Suprapubic skin (tissue), 4 donors: Measurements from ENCODE around the gene NOL11. TPM values are rescaled to one million over a fixed set of nuclear protein-coding genes. Genes with fewer than 3 reads are reported as not detected.
"Not testable (repeated sequence)": the region's sequence is repeated elsewhere in the genome, so short reads cannot be mapped to it uniquely, and the experiment has no call there.

Source experiments
- DNase-seq, 2 donors: peaks; one replicate each; pipeline ENCODE4 v3.0.0-alpha.2; 2019; ENCODE audit warnings: low spot score in 2 of 2
- H3K27ac ChIP-seq: fragments of 200-600 bp; sonication (generic); one replicate; pipeline ENCODE4 v1.5.1; 2019
- H3K27me3 ChIP-seq: fragments of 200-600 bp; sonication (generic); one replicate; pipeline ENCODE4 v1.5.1; 2019
- H3K36me3 ChIP-seq: fragments of 200-600 bp; sonication (generic); one replicate; pipeline ENCODE4 v1.5.1; 2019
- H3K4me1 ChIP-seq: fragments of 200-600 bp; sonication (generic); one replicate; pipeline ENCODE4 v1.5.1; 2019
- H3K4me3 ChIP-seq: fragments of 200-600 bp; sonication (generic); one replicate; pipeline ENCODE4 v1.5.1; 2019; ENCODE audit warnings: mild to moderate bottlenecking
- H3K9me3 ChIP-seq: fragments of 200-600 bp; sonication (generic); one replicate; pipeline ENCODE4 v1.5.1; 2019
- CTCF ChIP-seq, 2 donors: fragments of 200-600 bp in 1 of 2; fragments of 450-650 bp in 1 of 2; sonication (generic) in 1 of 2; IDR thresholded peaks; one replicate each; pipeline ENCODE4 v1.5.1; 2016 to 2019; ENCODE audit warnings: antibody characterized with exemption in 2 of 2, mild to moderate bottlenecking in 1 of 2, moderate library complexity in 1 of 2
- EP300 ChIP-seq: sonication (generic); formaldehyde crosslinking; IDR thresholded peaks from one replicate; pipeline ENCODE4 v1.6.1; 2017; ENCODE audit warnings: antibody characterized with exemption
- POLR2A ChIP-seq, 2 donors: fragments of 450-650 bp; IDR thresholded peaks; one replicate each; pipeline ENCODE4 v1.6.1; 2017; ENCODE audit warnings: antibody characterized with exemption in 2 of 2, mild to moderate bottlenecking in 2 of 2, moderate library complexity in 2 of 2
- POLR2AphosphoS5 ChIP-seq, 3 donors: sonication (generic); formaldehyde crosslinking; IDR thresholded peaks; one replicate each; pipeline ENCODE4 v1.6.1; 2017; ENCODE audit warnings: antibody characterized with exemption in 3 of 3
- WGBS: methylation state at CpG from one replicate; pipeline ENCODE4 v1.1.5; 2018; 5-methylcytosine and 5-hydroxymethylcytosine counted together
- total RNA-seq, 4 donors: library from RNA; depleted of rRNA; stranded (reverse); fragments of >200 nt; gene quantifications; one replicate each; pipeline ENCODE4 v1.1.0, GENCODE V29; 2016

The NOL11 gene
- total RNA-seq, 4 donors from 2014 or later, result 25.0 to 43.6 (median 29.6) TPM

- DNase-seq, result no peak
- 1% methylated on average over 5 of the region's 5 CpGs for WGBS
- peaks cover 19% of the 10 kb centered on the region for H3K36me3 ChIP-seq
Observed at GRCh38 chr17:67717192-67717623, 528 bp upstream of the NOL11 start.

GRCh38 chr17:67718325-67718941 is 697 bp downstream of the NOL11 start:
- Histone ChIP-seq H3K36me3 (peaks cover 25% of the 10 kb centered on the region), H3K4me1 (peaks cover 23% of the 10 kb centered on the region), H3K4me3 (peak overlapping the region; percentile 98), H3K27ac (peak overlapping the region; percentile 98), H3K27me3 (no peaks in the 10 kb centered on the region), H3K9me3 (no peaks in the 10 kb centered on the region)
- TF ChIP-seq EP300 (no peak), POLR2A (IDR thresholded peaks at IDR 0.05) (no peak), POLR2AphosphoS5 (IDR thresholded peaks at IDR 0.05) (no peak), CTCF (IDR thresholded peaks at IDR 0.05) (no peak)
- under 1% methylated on average over 14 of the region's 16 CpGs for WGBS
- no peak for DNase-seq

More at GRCh38 chr17:67717192-67717623, 528 bp upstream of the NOL11 start:
- Histone ChIP-seq H3K4me3 (peak overlapping the region; percentile 98), H3K4me1 (peaks cover 23% of the 10 kb centered on the region), H3K9me3 (no peaks in the 10 kb centered on the region), H3K27ac (peak overlapping the region; percentile 98), H3K27me3 (no peaks in the 10 kb centered on the region)
- no peak for TF ChIP-seq POLR2AphosphoS5 (IDR thresholded peaks at IDR 0.05)
- TF ChIP-seq POLR2A (IDR thresholded peaks at IDR 0.05), result no peak
- TF ChIP-seq CTCF (IDR thresholded peaks at IDR 0.05), result no peak
- no peak for TF ChIP-seq EP300

- WGBS, result 90% methylated on average over 4 of the region's 4 CpGs
- Histone ChIP-seq H3K27ac (no peak overlapping the region), H3K4me3 (no peak overlapping the region), H3K36me3 (peaks cover 90% of the 10 kb centered on the region), H3K4me1 (no peaks in the 10 kb centered on the region), H3K27me3 (no peaks in the 10 kb centered on the region), H3K9me3 (no peaks in the 10 kb centered on the region)
- no peak for TF ChIP-seq EP300
- TF ChIP-seq POLR2AphosphoS5 (IDR thresholded peaks at IDR 0.05), result no peak
- TF ChIP-seq CTCF (IDR thresholded peaks at IDR 0.05), result no peak
- no peak for TF ChIP-seq POLR2A (IDR thresholded peaks at IDR 0.05)
- no peak for DNase-seq
Observed at GRCh38 chr17:67725373-67725791, 7.6 kb downstream of the NOL11 start.

- TF ChIP-seq POLR2AphosphoS5 (IDR thresholded peaks at IDR 0.05), result no peak
- TF ChIP-seq CTCF (IDR thresholded peaks at IDR 0.05), result no peak
- TF ChIP-seq EP300, result no peak
- no peak for TF ChIP-seq POLR2A (IDR thresholded peaks at IDR 0.05)
- H3K4me3 ChIP-seq, result no peak overlapping the region
- DNase-seq, result no peak
- peaks cover 90% of the 10 kb centered on the region for H3K36me3 ChIP-seq
- H3K4me1 ChIP-seq, result no peaks in the 10 kb centered on the region
- no peaks in the 10 kb centered on the region for H3K9me3 ChIP-seq
- 93% methylated on average over 4 of the region's 4 CpGs for WGBS
- no peaks in the 10 kb centered on the region for H3K27me3 ChIP-seq
- H3K27ac ChIP-seq, result no peak overlapping the region
Observed at GRCh38 chr17:67725807-67726206, 8.1 kb downstream of the NOL11 start.

GRCh38 chr17:67727152-67728039 is 9.7 kb downstream of the NOL11 start:
- H3K4me1 ChIP-seq, H3K9me3 ChIP-seq, DNase-seq, H3K4me3 ChIP-seq, H3K27ac ChIP-seq, H3K27me3 ChIP-seq: not testable (repeated sequence)
- peaks cover 88% of the 10 kb centered on the region for H3K36me3 ChIP-seq
- 96% methylated on average over 15 of the region's 15 CpGs for WGBS
